Measurements from ENCODE around the gene MOCS1.

Gene MOCS1

DNA sequence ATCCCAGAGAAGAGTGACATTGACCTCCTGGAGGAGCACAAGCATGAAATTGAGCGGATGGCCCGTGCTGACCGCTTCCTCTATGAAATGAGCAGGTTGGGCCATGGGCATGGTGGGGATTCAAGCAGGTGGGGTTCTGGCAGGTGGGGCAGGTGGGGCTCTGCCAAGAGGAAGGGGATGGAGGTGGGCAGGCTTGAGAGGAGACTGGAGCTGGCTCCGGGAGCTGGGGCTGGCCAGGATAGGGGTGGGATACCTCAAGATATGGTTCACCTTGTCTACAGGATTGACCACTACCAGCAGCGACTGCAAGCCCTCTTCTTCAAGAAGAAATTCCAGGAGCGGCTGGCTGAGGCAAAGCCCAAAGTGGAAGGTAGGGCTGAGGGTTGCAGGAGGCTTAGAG, 42.9 kb downstream of the MOCS1 start (continued):
- TF ChIP-seq GLI2 (tag by site-specific recombination; IDR thresholded peaks at IDR 0.05; ENCODE audit: borderline replicate concordance, low read depth) (no peak), ZNF114 (tag by site-specific recombination; IDR thresholded peaks at IDR 0.05) (no peak), RBAK (tag by site-specific recombination; IDR thresholded peaks at IDR 0.05) (no peak), KLF8 (tag by site-specific recombination; IDR thresholded peaks at IDR 0.05) (no peak), REPIN1 (tag by site-specific recombination; IDR thresholded peaks at IDR 0.05; ENCODE audit: low read depth) (no peak), ZNF48 (tag by site-specific recombination; IDR thresholded peaks at IDR 0.05) (no peak)

DNA sequence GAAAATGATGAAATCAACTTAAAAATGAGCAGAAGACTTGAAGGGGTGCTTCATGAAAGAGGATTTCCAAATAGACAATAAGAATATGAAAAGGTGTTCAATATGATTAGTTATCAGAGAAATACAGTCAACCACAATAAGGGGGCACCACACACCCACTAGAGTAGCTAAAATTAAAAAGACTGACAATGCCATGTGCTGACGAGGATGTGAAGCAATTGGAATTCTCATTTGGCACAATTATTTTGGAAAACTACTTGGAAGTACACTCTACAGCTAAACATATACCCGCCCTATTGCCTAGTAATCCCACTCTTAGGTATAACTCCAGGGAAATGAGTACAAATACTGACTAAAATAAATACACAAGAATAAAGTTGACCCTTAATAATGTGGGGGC, 45.0 kb downstream of the MOCS1 start:
- POLR2A ChIA-PET = no interaction called here
- Histone ChIP-seq H3K36me3 (ENCODE audit: control insufficient read depth in 2 of 2, insufficient read depth in 1 of 2, low read length in 2 of 2) (no peaks in the 10 kb centered on the region), H3K4me3 (ENCODE audit: low read depth, low read length) (no peak overlapping the region), H3K27ac (ENCODE audit: extremely low read depth, low read depth, low read length) (no peak overlapping the region), H3K9me3 (ENCODE audit: control insufficient read depth, insufficient read depth, low read depth, low read length) (no peaks in the 10 kb centered on the region), H3K4me1 (ENCODE audit: control insufficient read depth, insufficient read depth, low read length) (no peaks in the 10 kb centered on the region)
- TF ChIP-seq ZNF133 (tag by site-specific recombination; IDR thresholded peaks at IDR 0.05) (no peak), ZNF146 (tag by site-specific recombination; IDR thresholded peaks at IDR 0.05) (no peak), ZNF37A (tag by site-specific recombination; IDR thresholded peaks at IDR 0.05) (no peak), ZNF202 (tag by site-specific recombination; IDR thresholded peaks at IDR 0.05; ENCODE audit: borderline replicate concordance) (no peak), ZNF404 (tag by site-specific recombination; IDR thresholded peaks at IDR 0.05) (no peak), ZBTB7A (tag by site-specific recombination; IDR thresholded peaks at IDR 0.05; ENCODE audit: low read depth) (no peak), ZNF776 (tag by site-specific recombination; IDR thresholded peaks at IDR 0.05; ENCODE audit: borderline replicate concordance) (no peak), TCF7L2 (IDR thresholded peaks at IDR 0.05; ENCODE audit: borderline replicate concordance, low read depth, low read length) (no peak)
- CTCF ChIA-PET = interaction anchor here (0.7 to 1.1 kb wide), 3 partner anchors 23 to 527 kb away, joined by 3 to 5 read pairs (median 4); no protein-coding TSS in a partner anchor

DNA sequence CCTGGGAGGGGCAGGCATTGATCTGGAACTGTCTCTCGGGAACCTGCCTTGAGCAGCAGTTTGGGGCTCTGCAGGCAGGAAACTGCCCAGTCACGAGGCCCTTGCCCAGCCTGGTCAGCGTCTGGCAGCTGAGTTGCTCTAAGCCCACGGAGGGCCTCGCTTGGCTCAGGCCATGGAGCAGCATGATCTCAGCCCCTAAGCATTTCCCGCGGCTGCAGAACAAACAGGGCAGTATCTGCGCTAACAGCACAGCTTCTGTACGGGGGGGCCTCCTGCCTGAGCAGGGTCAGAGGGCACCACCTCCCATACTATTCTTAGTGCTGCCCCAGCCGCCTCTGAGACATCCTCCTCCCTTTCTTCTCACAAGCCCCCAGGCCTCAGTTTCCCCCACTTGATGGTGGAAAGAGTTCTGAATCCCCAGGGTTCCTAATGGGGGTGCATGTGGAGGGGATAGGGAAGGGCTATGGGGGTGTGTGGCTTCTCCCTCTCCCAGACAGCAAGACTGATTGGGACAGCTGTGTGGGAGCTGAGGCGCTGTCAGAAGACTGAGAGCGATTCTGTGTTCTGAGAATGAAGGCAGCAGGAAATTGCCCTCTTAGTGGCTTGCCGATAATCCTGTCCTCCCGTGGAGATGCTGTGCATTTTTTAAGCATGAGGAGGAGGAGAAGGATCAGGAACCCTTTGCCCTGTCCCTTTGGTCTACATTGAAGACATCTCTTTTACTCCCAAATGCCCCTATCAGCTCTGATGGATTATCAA, 46.4 kb downstream of the MOCS1 start:
- TF ChIP-seq ZNF600 (tag by site-specific recombination; IDR thresholded peaks at IDR 0.05) (no peak), ZSCAN23 (tag by site-specific recombination; IDR thresholded peaks at IDR 0.05) (no peak), ZNF792 (tag by site-specific recombination; IDR thresholded peaks at IDR 0.05) (no peak), ZNF341 (tag by site-specific recombination; IDR thresholded peaks at IDR 0.05; ENCODE audit: low read depth) (no peak)
- TF ChIP-seq, protein P1, sequence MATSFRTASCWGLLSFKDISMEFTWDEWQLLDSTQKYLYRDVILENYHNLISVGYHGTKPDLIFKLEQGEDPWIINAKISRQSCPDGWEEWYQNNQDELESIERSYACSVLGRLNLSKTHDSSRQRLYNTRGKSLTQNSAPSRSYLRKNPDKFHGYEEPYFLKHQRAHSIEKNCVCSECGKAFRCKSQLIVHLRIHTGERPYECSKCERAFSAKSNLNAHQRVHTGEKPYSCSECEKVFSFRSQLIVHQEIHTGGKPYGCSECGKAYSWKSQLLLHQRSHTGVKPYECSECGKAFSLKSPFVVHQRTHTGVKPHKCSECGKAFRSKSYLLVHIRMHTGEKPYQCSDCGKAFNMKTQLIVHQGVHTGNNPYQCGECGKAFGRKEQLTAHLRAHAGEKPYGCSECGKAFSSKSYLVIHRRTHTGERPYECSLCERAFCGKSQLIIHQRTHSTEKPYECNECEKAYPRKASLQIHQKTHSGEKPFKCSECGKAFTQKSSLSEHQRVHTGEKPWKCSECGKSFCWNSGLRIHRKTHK (tag by site-specific recombination; IDR thresholded peaks at IDR 0.05) = no peak
- no peak overlapping the region for H3K27ac ChIP-seq (ENCODE audit: extremely low read depth, low read depth, low read length)
- no peak overlapping the region for H3K4me3 ChIP-seq (ENCODE audit: low read depth, low read length)
- H3K9me3 ChIP-seq (ENCODE audit: control insufficient read depth, insufficient read depth, low read depth, low read length) = no peaks in the 10 kb centered on the region
- H3K36me3 ChIP-seq (ENCODE audit: control insufficient read depth in 2 of 2, insufficient read depth in 1 of 2, low read length in 2 of 2) = no peaks in the 10 kb centered on the region
- ChIA-PET CTCF (interaction anchor here (0.5 to 9.3 kb wide), 3 partner anchors 22 to 525 kb away, joined by 3 to 58 read pairs (median 5); no protein-coding TSS in a partner anchor), POLR2A (no interaction called here)
- no peaks in the 10 kb centered on the region for H3K4me1 ChIP-seq (ENCODE audit: control insufficient read depth, insufficient read depth, low read length)

DNA sequence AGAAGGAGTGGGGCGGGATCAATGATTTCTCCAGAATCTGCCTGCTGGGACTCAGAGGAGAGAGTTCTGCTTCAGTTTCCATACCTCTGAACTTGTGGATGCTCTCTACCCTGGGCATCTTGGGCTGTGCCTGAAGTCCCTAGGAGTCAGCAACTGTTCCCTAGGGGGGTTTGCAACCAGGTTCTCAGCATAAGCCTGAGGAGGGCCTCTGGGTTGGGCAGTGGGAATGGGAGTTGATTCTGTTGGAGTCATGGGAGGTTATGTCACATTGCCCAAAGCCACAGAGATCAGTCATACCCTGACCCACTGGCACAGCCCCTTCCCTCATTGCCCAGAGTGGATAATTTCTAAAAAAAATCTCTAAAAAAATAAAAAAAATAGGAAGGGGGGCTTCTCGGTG, 47.4 kb downstream of the MOCS1 start:
- no peaks in the 10 kb centered on the region for H3K4me1 ChIP-seq (ENCODE audit: control insufficient read depth, insufficient read depth, low read length)
- no peak overlapping the region for H3K27ac ChIP-seq (ENCODE audit: extremely low read depth, low read depth, low read length)
- no peaks in the 10 kb centered on the region for H3K36me3 ChIP-seq (ENCODE audit: control insufficient read depth in 2 of 2, insufficient read depth in 1 of 2, low read length in 2 of 2)
- H3K9me3 ChIP-seq (ENCODE audit: control insufficient read depth, insufficient read depth, low read depth, low read length) = no peaks in the 10 kb centered on the region
- ChIA-PET POLR2A (no interaction called here), CTCF (interaction anchor here (1.1 to 9.3 kb wide), 2 partner anchors 13 to 21 kb away, joined by 4 to 58 read pairs; no protein-coding TSS in a partner anchor)
- no peak overlapping the region for H3K4me3 ChIP-seq (ENCODE audit: low read depth, low read length)
- TF ChIP-seq, protein P2, sequence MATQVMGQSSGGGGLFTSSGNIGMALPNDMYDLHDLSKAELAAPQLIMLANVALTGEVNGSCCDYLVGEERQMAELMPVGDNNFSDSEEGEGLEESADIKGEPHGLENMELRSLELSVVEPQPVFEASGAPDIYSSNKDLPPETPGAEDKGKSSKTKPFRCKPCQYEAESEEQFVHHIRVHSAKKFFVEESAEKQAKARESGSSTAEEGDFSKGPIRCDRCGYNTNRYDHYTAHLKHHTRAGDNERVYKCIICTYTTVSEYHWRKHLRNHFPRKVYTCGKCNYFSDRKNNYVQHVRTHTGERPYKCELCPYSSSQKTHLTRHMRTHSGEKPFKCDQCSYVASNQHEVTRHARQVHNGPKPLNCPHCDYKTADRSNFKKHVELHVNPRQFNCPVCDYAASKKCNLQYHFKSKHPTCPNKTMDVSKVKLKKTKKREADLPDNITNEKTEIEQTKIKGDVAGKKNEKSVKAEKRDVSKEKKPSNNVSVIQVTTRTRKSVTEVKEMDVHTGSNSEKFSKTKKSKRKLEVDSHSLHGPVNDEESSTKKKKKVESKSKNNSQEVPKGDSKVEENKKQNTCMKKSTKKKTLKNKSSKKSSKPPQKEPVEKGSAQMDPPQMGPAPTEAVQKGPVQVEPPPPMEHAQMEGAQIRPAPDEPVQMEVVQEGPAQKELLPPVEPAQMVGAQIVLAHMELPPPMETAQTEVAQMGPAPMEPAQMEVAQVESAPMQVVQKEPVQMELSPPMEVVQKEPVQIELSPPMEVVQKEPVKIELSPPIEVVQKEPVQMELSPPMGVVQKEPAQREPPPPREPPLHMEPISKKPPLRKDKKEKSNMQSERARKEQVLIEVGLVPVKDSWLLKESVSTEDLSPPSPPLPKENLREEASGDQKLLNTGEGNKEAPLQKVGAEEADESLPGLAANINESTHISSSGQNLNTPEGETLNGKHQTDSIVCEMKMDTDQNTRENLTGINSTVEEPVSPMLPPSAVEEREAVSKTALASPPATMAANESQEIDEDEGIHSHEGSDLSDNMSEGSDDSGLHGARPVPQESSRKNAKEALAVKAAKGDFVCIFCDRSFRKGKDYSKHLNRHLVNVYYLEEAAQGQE (tag by site-specific recombination; IDR thresholded peaks at IDR 0.05) = no peak
- TF ChIP-seq ZNF548 (tag by site-specific recombination; IDR thresholded peaks at IDR 0.05) (no peak), ZNF76 (tag by site-specific recombination; IDR thresholded peaks at IDR 0.05; ENCODE audit: borderline replicate concordance, low read depth) (no peak), ZNF510 (tag by site-specific recombination; IDR thresholded peaks at IDR 0.05; ENCODE audit: insufficient replicate concordance) (no peak), ZNF792 (tag by site-specific recombination; IDR thresholded peaks at IDR 0.05) (no peak)
- TF ChIP-seq, protein P3, sequence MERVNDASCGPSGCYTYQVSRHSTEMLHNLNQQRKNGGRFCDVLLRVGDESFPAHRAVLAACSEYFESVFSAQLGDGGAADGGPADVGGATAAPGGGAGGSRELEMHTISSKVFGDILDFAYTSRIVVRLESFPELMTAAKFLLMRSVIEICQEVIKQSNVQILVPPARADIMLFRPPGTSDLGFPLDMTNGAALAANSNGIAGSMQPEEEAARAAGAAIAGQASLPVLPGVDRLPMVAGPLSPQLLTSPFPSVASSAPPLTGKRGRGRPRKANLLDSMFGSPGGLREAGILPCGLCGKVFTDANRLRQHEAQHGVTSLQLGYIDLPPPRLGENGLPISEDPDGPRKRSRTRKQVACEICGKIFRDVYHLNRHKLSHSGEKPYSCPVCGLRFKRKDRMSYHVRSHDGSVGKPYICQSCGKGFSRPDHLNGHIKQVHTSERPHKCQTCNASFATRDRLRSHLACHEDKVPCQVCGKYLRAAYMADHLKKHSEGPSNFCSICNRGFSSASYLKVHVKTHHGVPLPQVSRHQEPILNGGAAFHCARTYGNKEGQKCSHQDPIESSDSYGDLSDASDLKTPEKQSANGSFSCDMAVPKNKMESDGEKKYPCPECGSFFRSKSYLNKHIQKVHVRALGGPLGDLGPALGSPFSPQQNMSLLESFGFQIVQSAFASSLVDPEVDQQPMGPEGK (tag by site-specific recombination; IDR thresholded peaks at IDR 0.05) = no peak
